HepG2 (cell line): ENCODE results near the gene DDX46. TPM values are rescaled to one million over a fixed set of nuclear protein-coding genes. Genes with fewer than 3 reads are reported as not detected.
A peak's percentile ranks its signal among the peaks of the same experiment; 100 is the strongest.

Source experiments
- CCAR2 ChIP-seq: fragments of 200-400 bp; formaldehyde crosslinking; optimal IDR thresholded peaks from 2 replicates; pipeline ENCODE3; 2018; ENCODE audit warnings: low read depth, mild to moderate bottlenecking, low read length, moderate library complexity
- ESRRA ChIP-seq: sonication (generic); formaldehyde crosslinking; IDR thresholded peaks from 2 replicates; pipeline ENCODE4 v1.5.1; 2020; ENCODE audit warnings: mild to moderate bottlenecking, low read depth, missing genetic modification reagents
- GABPA ChIP-seq, 2 experiments: IDR thresholded peaks; 2 replicates each; pipeline ENCODE4 v1.6.1; 2011 to 2016; ENCODE audit warnings: low read depth in 2 of 2, low read length in 1 of 2, missing biosample characterization in 1 of 2, missing genetic modification characterization in 1 of 2
- GABPB1 ChIP-seq: IDR thresholded peaks from 2 replicates; pipeline ENCODE4 v1.6.1; 2016; ENCODE audit warnings: mild to moderate bottlenecking, missing genetic modification reagents, moderate library complexity, missing compliant biosample characterization
- KLF16 ChIP-seq, 2 experiments: sonication (generic) in 1 of 2; formaldehyde crosslinking in 1 of 2; IDR thresholded peaks; 2 replicates each; pipeline versions ENCODE4 v1.6.1 to v1.8.0; 2016 to 2023; ENCODE audit warnings: missing genetic modification reagents in 2 of 2, missing compliant biosample characterization in 1 of 2
- NCOR1 ChIP-seq: fragments of 200-600 bp; sonication (generic); IDR thresholded peaks from 2 replicates; pipeline ENCODE4 v1.7.0; 2017; ENCODE audit warnings: antibody characterized with exemption, low read length, borderline replicate concordance
- NONO ChIP-seq, 2 experiments: fragments of 450-650 bp in 1 of 2; sonication (generic) in 1 of 2; formaldehyde crosslinking in 1 of 2; IDR thresholded peaks in 1 of 2; conservative IDR thresholded peaks in 1 of 2; 2 replicates each; pipeline versions ENCODE4 v1.6.1 to v1.8.0; 2017 to 2022; ENCODE audit warnings: mild to moderate bottlenecking in 1 of 2, missing genetic modification reagents in 1 of 2, moderate library complexity in 1 of 2
- PLRG1 ChIP-seq: fragments of 450-650 bp; conservative IDR thresholded peaks from 2 replicates; pipeline ENCODE4 v1.6.1; 2016
- POLR2AphosphoS2 ChIP-seq: IDR thresholded peaks from 2 replicates; pipeline ENCODE4 v1.6.1; 2011; ENCODE audit warnings: low read depth, low read length, improper control_type of control experiment
- RBFOX2 ChIP-seq: fragments of 200-400 bp; formaldehyde crosslinking; IDR thresholded peaks from 2 replicates; pipeline ENCODE4 v1.6.1; 2017; ENCODE audit warnings: low read depth, mild to moderate bottlenecking, low read length
- SMYD3 ChIP-seq: sonication (generic); formaldehyde crosslinking; IDR thresholded peaks from 2 replicates; pipeline ENCODE4 v1.8.1; 2023; ENCODE audit warnings: mild to moderate bottlenecking, missing genetic modification reagents
- ZNF276 ChIP-seq: sonication (generic); formaldehyde crosslinking; IDR thresholded peaks from 2 replicates; pipeline ENCODE4 v1.4.0; 2020; ENCODE audit warnings: mild to moderate bottlenecking, low read depth, missing genetic modification reagents
- ZNF333 ChIP-seq: sonication (generic); formaldehyde crosslinking; IDR thresholded peaks from 2 replicates; pipeline ENCODE4 v1.4.0; 2020; ENCODE audit warnings: mild to moderate bottlenecking, missing genetic modification reagents, borderline replicate concordance
- ZNF362 ChIP-seq: sonication (generic); formaldehyde crosslinking; IDR thresholded peaks from 2 replicates; pipeline ENCODE4 v1.4.0; 2020; ENCODE audit warnings: missing genetic modification reagents, mild to moderate bottlenecking, borderline replicate concordance
- ZNF431 ChIP-seq: sonication (generic); formaldehyde crosslinking; IDR thresholded peaks from 2 replicates; pipeline ENCODE4 v1.9.0; 2022; ENCODE audit warnings: missing genetic modification reagents, low read depth, mild to moderate bottlenecking, borderline replicate concordance
- ZNF629 ChIP-seq: sonication (generic); formaldehyde crosslinking; conservative IDR thresholded peaks from 2 replicates; pipeline ENCODE4 v1.5.0; 2020; ENCODE audit warnings: missing genetic modification reagents
- ZNF772 ChIP-seq: sonication (generic); formaldehyde crosslinking; IDR thresholded peaks from 2 replicates; pipeline ENCODE4 v1.5.0; 2020; ENCODE audit warnings: mild to moderate bottlenecking, missing genetic modification reagents
- ZNF777 ChIP-seq: sonication (generic); formaldehyde crosslinking; IDR thresholded peaks from 2 replicates; pipeline ENCODE4 v1.4.0; 2020; ENCODE audit warnings: missing genetic modification reagents
- ZNF781 ChIP-seq: sonication (generic); formaldehyde crosslinking; IDR thresholded peaks from 2 replicates; pipeline ENCODE4 v1.5.1; 2020; ENCODE audit warnings: borderline replicate concordance, mild to moderate bottlenecking, missing genetic modification reagents; ENCODE audit errors: not compliant biosample characterization
- polyA plus RNA-seq, 8 experiments: library from polyadenylated mRNA; depleted of rRNA in 3 of 8; stranded (reverse) in 7 of 8; unstranded in 1 of 8; fragments of >200 nt; fragmentation: Illumina TruSeq in 4 of 8; extraction: Trizol in 4 of 8; gene quantifications; 2 replicates each; pipeline versions ENCODE4 v1.2.1 to v1.2.3, GENCODE V29; 2011 to 2016; ENCODE audit warnings: low read depth in 4 of 8, missing spikeins in 1 of 8, mixed read lengths in 1 of 8; ENCODE audit not compliant: insufficient read depth in 1 of 8
- total RNA-seq, 5 experiments: library from RNA; depleted of rRNA; stranded (reverse); fragments of >200 nt; fragmentation: Illumina TruSeq; extraction: Trizol; gene quantifications; 2 replicates each; pipeline ENCODE4 v1.2.3, GENCODE V29; 2016; ENCODE audit warnings: low read depth in 1 of 5
- TF ChIP-seq, protein P1 (sequence below): sonication (generic); formaldehyde crosslinking; IDR thresholded peaks from 2 replicates; pipeline ENCODE4 v1.8.0; 2022; ENCODE audit warnings: mild to moderate bottlenecking, missing genetic modification reagents
- TF ChIP-seq, protein P2 (sequence below): sonication (generic); formaldehyde crosslinking; conservative IDR thresholded peaks from 2 replicates; pipeline ENCODE4 v1.4.0; 2020; ENCODE audit warnings: missing genetic modification reagents

Gene DDX46
- total and polyA plus RNA-seq, 2 of the 13 experiments (the other 11 are each of a cell fraction or from before 2014, with no cell fraction given), result 27.3 to 59.3 TPM

- TF ChIP-seq, protein P1, sequence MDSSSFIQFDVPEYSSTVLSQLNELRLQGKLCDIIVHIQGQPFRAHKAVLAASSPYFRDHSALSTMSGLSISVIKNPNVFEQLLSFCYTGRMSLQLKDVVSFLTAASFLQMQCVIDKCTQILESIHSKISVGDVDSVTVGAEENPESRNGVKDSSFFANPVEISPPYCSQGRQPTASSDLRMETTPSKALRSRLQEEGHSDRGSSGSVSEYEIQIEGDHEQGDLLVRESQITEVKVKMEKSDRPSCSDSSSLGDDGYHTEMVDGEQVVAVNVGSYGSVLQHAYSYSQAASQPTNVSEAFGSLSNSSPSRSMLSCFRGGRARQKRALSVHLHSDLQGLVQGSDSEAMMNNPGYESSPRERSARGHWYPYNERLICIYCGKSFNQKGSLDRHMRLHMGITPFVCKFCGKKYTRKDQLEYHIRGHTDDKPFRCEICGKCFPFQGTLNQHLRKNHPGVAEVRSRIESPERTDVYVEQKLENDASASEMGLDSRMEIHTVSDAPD (CRISPR knock-in tag), result 0 out of 2 replicates have a peak, but pooled peaks have one; percentile 28
- TF ChIP-seq POLR2AphosphoS2, result peak; percentile 70; the same call in 1 of the 2 replicates
- peak; percentile 91 for TF ChIP-seq GABPB1 (CRISPR knock-in tag)
- TF ChIP-seq ZNF772 (CRISPR knock-in tag), result peak; percentile 76; the same call in 1 of the 2 replicates
- no peak for TF ChIP-seq PLRG1
- TF ChIP-seq ESRRA, result peak; percentile 59; the same call in 1 of the 2 replicates
- no peak for TF ChIP-seq CCAR2
- peak; percentile 74; the same call in 1 of the 2 replicates for TF ChIP-seq ZNF276 (CRISPR knock-in tag)
- TF ChIP-seq, protein P2, sequence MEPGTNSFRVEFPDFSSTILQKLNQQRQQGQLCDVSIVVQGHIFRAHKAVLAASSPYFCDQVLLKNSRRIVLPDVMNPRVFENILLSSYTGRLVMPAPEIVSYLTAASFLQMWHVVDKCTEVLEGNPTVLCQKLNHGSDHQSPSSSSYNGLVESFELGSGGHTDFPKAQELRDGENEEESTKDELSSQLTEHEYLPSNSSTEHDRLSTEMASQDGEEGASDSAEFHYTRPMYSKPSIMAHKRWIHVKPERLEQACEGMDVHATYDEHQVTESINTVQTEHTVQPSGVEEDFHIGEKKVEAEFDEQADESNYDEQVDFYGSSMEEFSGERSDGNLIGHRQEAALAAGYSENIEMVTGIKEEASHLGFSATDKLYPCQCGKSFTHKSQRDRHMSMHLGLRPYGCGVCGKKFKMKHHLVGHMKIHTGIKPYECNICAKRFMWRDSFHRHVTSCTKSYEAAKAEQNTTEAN (CRISPR knock-in tag), result peak; percentile 91
- TF ChIP-seq SMYD3 (CRISPR knock-in tag), result 0 out of 2 replicates have a peak, but pooled peaks have one; percentile 48
- peak; percentile 63 for TF ChIP-seq ZNF777 (CRISPR knock-in tag)
- TF ChIP-seq ZNF629 (CRISPR knock-in tag), result peak; percentile 52; the same call in 1 of the 2 replicates
- TF ChIP-seq RBFOX2, result peak; percentile 99
- no peak for TF ChIP-seq NCOR1
- TF ChIP-seq ZNF431 (CRISPR knock-in tag), result peak; percentile 85
- no peak; the same call in 1 of the 2 replicates for TF ChIP-seq GABPA (IDR thresholded peaks at IDR 0.05; ENCODE audit: low read depth, low read length)
- TF ChIP-seq GABPA (CRISPR knock-in tag; IDR thresholded peaks at IDR 0.05; ENCODE audit: low read depth), result peak; percentile 44; the same call in 1 of the 2 replicates
- TF ChIP-seq ZNF333 (CRISPR knock-in tag), result no peak
- peak in 1 of 2 experiments; percentile 64; a peak in 1 of 4 replicates for TF ChIP-seq KLF16 (CRISPR knock-in tag; IDR thresholded peaks at IDR 0.05)
- no peak for TF ChIP-seq ZNF781
- TF ChIP-seq ZNF362 (CRISPR knock-in tag), result peak; percentile 62; the same call in 1 of the 2 replicates
- TF ChIP-seq NONO (IDR thresholded peaks at IDR 0.05), result no peak
- peak; percentile 96 for TF ChIP-seq NONO (CRISPR knock-in tag; conservative IDR thresholded peaks at IDR 0.05)
These were observed 87.5 kb downstream of the DDX46 start, which contains the start of gene C5orf24 (continued) for GRCh38 chr5:134845852-134846640.
